HG03432 (cell line): ENCODE results near the gene ITGA7.

Experiments
- ATAC-seq: cut with Tn5 transposase; IDR thresholded peaks from one replicate; pipeline ENCODE4 v1.9.1; 2021; ENCODE audit warnings: mild to moderate bottlenecking, moderate library complexity; ENCODE audit not compliant: unreplicated experiment

The ITGA7 gene

DNA sequence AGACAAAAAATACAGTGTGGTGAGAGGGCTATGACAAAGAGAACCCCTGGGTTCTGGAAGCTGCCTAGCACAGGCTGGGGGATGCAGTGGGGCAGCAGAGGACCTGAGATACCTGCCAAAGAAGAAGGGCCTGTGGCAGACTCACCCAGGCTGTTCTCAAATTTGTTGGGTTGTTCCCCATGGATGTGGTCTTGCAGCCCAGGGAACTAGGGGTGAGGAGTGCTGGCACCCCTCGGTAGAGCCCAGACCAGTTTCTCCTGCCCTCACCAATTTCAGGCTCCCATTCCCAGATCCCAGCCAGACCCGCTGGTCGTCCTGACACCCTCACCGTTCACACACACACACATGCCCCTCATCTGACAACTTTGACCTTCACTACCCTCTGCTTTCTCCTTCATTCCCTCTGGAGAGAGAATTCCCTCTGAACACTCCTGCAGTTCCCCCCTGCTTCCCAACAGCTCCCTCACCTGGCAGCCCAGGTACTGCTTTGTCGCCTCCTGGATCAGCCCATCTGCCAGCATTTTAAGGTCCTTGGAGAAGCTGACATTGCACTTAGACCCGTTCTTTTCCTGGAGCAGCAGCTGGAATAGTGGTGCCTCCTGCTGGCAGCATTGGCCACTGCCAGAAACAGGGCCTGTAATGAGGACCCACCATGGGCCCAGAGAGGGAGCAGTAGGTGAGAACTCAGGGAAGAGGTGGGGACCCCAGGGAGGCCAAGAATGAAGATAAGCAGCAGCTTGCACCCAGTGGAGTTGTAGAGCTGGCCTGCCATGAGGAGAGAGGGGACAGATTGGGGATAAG, 29.3 kb upstream of the ITGA7 start:
- ATAC-seq: peak; percentile 35

DNA sequence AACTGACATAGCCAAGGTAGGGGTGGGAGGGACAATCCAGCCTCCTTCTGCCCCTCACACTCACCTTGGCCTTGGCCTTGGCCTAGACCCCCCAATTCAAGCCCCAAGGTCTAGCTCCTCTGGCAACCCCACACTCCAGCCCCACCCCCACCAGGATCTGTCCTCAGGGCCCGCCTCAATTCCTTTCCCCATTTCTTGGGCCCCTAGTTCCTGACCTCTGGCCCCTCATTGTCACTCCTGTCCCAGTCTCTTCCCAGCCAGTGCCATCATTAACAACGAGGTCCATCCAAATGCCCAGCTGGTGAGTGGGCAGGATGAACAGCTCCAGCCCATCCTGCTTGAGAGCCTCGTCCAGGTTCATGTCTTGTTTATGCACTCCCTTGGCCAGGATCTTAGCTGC, 28.4 kb upstream of the ITGA7 start:
- ATAC-seq: no peak

DNA sequence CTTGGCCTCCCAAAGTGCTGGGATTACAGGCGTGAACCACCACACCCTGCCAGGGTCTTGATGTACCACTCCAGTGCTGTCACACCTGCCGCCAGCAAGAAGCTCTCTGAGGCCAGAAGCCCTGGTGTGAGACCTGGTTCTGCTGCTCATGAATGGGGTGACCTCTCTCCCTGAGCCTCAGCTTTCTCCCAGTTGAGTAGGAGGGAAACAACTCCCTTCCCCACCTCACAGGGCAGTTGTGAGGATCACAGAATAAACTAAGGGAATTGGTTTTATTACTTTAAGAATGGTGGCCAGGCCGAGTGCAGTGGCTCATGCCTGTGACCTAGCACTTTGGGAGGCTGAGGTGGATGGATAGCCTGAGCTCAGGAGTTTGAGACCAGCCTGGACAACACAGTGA, 26.9 kb upstream of the ITGA7 start:
- ATAC-seq: no peak

DNA sequence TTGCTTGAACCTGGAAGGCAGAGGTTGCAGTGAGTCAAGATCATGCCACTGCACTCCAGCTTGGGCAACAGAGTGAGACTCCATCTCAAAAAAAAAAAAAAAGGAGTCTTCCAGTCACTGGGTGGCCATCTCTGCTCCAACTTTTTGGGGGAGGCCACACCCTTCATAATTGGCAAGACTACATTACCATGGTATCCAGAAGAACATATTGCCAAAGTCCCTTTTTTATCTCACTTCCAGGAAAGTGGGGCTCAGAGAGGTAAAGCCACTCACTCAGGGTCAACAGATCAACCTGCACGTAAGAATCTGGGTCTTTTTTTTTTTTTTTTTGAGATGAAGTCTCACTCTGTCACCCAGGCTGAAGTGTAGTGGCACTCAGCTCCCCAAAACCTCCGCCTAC, 26.2 kb upstream of the ITGA7 start:
- ATAC-seq: no peak

DNA sequence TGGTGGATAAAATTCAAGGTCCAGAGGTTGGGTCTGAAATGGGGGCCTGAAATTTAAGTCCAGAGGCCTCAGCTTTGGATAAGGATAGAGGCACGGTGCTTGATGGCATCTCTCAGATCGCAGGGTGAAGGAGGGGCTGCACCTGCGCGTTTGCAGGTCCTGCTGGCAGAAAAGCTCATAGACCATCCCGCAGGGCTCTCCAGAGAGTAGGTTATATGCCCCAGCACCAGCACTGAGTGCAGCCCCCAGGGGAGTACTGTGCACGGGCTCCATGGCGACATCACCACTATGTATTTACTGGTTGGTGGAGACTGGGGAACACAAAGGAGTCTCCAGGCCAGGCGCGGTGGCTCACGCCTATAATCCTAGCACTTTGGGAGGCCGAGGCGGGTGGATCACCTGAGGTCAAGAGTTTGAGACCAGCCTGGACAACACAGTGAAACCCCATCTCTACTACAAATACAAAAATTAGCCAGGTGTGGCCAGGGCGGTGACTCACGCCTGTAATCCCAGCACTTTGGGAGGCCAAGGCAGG, 25.4 kb upstream of the ITGA7 start:
- ATAC-seq: no peak

DNA sequence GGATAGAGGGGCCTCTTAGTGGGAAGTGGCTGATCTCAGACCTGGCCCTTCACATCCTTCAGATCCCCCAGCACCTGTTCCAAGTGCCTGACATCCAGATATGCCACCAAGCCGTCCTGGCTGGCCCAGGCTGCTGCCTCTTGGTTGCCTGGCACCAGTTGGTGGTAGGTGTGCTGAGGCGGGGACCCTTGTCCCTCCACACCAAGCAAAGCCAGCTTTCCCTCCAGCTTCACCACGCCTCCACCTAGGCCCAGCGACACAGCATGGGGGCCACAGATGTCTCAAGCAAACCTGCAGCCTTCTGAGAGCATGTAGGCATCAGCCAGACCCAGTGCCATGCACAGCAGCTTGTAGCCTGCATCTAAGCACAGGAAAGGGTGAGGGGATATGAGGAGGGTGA, 24.6 kb upstream of the ITGA7 start:
- no peak for ATAC-seq

DNA sequence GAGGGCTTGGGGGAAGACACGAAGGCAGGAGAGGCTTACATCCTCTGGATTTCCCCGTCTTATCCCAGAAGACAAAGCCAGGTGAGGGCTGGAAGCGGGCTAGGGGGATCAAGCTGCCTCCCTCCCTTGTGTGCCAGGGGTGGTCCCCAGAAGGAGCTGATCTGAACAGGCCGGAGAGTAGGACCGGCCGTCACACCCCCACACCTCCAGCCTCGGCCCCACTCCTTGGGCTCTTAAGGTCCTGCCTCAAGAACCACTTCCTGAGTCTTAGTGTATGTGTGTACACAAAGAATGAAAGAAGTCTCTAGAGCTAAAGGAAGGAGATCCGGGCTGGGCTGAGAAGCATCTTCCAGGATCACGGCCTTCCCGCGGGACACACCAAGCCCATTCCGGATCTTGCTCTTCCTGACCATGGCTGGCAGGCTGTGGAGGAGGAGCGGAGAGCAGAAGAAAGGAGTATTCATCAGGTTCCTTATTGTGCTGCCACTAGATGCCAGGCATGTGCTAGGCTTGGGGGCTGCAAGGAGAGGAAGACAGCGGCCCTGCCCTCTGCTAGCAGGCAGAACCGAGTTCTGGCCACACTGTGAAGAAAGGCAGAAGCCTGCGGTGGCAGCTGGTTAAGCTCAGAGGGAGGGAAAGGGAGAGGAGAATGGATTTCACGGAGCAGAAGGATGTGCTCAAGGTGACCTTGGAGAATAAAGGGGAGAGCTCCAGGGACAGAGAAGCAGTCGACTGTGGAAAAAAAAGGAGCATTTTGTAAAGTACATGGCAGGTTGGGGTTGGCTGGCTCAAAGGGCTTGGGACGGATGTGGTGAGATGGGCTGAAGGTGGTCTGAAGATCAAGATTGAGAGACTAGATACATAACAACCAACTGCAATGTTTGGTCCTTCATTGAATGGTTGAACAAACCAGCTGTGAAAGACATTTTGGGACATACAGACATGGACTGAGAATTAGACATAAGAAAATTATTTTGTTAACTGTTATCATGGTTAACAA, 22.4 kb upstream of the ITGA7 start:
- ATAC-seq: peak; percentile 39

DNA sequence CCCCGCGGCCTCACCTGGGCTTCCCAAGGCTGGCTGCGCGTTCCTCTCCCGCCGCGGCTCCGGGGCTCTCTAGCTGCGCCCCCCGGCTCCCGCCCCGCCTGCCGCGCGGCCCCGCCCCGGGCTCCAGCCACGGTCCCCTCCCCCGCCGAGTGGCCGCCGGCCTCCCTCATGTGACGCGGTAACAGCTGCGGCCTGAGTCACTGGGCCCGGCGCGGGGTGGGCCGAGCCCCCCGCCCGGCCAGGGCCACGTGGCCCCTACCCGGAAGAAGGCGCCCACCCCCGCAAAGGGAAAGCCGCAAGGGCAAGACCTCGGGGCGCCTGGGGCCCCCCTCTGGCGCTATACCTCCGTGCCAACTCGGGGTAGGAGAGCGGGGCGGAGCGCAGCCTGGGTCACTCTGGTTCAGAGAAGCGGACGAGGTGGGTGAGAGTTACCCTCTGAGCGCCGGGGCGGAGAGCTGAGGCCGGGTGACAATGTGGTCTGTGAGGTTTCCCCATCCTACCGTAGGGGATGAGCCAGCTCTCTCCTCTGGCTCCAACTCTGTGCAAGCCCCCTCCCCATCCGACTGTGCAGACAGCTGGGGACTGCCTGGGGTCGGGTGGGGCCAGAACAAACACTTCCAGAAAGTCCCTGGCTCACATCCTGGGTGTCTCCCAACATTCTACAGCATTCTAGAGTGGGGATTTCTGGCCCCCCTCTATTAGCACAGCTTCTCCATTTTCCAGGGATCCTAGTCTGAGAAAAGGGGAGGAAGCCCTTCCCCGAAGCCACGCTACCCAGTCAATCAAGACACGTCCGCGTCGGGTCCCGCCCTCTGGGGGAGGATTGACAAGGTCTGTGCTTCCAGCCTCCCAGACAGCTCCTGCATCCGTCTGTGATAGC, 21.5 kb upstream of the ITGA7 start, which contains the start of gene CD63:
CD63 (minus strand) TSS at position 71 of the 880 bp plus-strand sequence. CDS start 668 bp downstream, outside the sequence.
- peak; percentile 73 for ATAC-seq

DNA sequence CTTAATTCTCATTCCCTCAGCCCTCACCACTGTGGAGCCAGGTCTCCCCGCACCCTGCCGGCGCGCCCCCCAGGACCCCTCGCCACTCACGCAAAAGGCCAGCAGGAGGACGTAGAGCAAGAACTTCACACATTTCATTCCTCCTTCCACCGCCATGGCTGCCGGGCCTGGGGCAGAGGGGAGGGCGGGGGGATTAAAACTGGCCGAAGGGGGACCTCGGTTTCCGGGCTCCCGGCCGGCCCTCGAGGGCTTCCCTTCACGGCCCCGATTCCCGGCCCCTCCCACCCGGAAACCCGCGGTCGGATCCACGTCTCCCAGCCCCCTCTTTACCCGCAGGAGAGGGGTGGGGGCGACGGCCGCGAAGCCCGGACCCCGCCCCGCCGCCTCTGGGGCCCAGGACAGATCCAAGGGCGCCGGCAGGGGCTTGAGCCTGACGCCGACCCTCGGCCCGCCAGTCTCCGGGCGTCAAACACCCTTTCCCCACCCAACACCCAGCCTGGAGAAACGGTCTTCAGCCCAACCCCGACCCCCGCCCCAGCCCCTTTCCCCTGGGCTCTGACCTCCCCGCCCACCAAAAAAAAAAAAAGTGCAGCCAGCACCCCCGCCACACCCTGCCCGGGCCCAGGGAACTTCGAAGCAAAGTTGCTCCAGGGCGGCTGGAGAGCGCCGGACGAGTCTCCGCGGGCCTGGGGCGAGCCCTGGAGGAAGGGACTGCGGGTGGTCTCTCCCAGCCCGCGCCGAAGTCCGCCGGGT, 20.7 kb upstream of the ITGA7 start:
- ATAC-seq: peak; percentile 21

DNA sequence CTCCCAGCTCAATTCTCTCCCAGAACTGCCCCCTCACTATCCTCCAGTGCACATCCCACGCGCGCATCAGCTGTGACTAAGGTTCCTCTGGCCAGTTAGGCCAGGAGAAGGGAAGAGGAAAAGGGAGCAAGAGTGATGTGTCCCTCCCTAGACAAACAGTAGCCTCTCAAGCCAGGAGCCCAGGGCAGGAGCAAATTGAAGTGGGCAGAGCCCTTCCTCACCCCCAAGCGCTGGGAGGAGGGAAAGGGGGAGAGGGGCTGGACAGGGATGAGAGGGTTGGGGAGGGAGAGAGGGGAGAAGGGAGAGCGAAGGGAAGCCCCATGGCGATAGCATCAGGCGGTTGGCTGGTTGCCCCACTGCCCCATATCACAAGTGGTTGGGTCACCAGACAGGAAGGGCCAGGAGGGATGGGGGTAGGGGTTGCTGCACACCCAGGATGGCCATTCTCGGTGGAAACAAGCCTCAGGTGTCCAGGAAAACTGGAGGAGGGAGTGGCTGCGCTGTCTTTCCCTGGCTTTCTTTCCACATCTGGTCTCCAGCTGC, 20.0 kb upstream of the ITGA7 start:
- ATAC-seq: no peak

DNA sequence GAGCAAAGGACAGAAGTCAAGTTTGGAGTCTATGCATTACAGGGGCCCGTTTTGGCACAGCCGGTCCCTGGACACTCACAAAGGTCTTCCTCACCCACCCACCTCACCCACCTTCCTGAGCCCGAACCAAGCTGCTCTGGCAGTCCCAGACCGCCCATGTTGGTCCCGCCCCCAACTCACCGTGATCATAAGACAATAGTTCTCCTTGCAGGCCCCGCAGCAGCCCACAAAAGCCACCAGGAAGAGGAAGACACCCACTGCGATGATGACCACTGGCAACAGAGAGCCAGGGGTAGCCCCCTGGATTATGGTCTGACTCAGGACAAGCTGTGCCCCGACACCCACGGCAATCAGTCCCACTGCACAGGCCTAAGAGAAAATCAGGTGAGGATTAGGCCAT, 19.3 kb upstream of the ITGA7 start:
- no peak for ATAC-seq

DNA sequence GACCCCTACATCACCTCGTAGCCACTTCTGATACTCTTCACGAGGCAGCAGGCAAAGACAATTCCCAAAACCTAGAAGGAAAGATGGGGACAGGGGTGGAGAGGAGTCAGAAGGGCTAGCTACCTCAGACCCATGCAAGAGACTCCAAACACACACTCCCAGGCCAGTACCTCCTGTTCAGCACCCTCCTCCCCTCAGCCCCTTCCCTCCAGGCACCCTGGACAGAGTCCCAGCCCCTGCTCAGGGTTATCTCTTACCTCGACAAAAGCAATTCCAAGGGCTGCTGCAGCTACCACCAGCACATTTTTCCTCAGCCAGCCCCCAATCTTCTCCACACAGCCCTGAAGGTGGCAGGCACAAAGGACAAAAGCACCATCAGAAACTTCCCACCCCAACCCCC, 17.9 kb upstream of the ITGA7 start:
- ATAC-seq: no peak

DNA sequence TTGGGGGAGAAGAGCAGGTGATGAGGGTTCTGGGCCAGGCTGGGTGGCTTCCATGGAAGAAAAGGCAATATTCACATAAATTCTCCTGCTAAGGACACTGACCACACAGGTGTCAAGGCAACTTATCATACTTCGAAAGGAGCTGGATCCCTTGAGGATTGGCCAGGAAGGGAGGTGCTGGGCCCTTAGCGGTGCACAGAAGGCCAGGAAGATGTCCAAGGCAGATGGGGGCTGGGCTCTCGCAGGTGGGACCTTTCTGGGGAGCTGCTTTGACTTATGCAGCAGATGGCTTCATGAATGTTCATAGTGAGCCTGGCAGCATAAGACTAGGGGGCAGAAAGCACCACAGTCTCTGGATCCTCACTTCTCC, 17.2 kb upstream of the ITGA7 start:
- no peak for ATAC-seq

DNA sequence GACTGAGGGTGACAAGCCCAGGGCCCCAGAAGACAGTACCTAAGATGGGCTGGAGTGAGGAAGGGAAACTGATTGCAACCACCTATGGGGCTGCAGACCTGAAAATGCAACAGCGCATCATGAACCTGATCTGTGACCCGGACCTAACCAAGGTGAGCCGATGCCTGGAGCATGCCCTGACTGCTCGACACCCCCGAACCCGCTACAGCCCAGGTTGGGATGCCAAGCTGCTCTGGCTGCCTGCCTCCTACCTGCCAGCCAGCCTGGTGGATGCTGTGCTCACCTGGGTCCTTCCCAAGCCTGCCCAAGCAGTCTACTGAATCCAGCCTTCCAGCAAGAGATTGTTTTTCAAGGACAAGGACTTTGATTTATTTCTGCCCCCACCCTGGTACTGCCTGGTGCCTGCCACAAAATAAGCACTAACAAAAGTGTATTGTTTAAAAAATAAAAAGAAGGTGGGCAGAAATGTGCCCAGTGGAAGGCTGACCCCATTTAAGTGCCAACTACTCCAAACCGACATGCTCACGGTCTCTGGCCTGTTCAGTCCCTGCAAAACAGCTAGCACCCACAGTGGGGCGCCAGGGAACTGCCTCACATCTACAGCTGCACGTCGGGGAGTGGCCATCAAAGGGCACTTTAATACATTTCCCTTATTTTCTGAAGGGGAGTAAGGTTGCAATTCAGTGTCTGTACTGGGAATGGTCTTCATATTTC, 16.7 kb upstream of the ITGA7 start:
- no peak for ATAC-seq

DNA sequence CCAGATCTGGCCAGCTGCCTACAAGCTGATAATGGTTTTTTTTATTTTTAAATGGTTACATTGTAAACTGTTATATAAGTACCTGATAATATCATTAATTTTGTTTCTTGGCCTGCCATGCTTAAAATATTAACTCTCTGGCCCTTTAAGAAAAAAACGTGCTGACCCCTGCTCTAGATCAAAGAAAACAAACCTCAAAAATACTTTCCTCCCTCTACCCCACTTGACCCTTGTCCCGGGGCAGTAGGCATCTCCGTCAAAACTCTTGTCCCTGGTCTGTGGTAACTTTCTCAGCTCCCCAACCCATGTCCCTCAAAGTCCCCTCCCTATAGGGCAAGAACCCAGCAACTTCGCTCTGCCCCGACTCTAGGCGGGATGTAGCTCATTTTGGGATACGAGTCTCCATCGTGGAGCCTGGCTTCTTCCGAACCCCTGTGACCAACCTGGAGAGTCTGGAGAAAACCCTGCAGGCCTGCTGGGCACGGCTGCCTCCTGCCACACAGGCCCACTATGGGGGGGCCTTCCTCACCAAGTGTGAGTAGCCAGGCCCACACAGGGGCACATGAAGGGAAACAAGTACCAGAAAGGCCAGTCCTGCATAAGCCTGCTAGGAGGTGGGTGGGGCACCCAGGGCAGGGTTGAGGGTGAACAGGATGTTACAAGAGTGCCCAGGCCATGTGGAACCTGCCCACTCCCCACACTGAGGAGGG, 16.0 kb upstream of the ITGA7 start:
- ATAC-seq: no peak

DNA sequence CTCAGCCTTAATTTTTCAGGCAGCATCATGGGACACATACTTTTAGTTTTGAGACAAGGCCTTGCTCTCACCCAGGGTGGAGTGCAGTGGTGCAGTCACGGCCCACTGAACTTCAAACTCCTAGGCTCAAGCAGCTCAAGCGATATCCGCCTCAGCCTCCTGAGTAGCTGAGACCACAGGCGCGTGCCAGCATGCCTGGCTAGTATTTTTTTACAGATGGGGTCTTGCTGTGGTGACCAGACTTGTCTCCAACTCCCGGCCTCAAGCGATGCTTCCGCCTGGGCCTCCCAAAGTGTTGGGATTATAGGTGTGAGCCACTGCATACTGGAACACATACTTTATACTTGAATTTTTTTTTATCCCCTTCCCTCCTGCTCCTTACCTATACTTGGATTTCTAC, 15.2 kb upstream of the ITGA7 start:
- no peak for ATAC-seq

DNA sequence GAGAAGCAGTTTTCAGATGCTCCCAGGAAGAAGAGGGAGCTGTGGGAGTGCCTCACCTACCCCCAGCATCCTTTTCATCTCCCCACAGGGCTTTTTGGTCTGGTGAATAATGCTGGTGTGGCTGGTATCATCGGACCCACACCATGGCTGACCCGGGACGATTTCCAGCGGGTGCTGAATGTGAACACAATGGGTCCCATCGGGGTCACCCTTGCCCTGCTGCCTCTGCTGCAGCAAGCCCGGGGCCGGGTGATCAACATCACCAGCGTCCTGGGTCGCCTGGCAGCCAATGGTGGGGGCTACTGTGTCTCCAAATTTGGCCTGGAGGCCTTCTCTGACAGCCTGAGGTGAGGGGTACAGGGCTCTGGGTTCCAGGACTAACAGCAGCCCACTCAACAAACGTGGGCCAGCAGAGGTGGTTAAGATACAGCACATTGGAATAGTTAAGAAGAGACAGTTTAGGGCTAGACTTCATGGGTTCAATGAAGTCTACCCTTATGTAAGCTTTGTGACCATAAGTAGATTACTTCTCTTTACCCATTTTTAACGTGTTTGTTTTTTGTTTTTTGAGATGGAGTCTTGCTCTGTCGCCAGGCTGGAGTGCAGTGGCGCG, 14.0 kb upstream of the ITGA7 start:
- no peak for ATAC-seq

DNA sequence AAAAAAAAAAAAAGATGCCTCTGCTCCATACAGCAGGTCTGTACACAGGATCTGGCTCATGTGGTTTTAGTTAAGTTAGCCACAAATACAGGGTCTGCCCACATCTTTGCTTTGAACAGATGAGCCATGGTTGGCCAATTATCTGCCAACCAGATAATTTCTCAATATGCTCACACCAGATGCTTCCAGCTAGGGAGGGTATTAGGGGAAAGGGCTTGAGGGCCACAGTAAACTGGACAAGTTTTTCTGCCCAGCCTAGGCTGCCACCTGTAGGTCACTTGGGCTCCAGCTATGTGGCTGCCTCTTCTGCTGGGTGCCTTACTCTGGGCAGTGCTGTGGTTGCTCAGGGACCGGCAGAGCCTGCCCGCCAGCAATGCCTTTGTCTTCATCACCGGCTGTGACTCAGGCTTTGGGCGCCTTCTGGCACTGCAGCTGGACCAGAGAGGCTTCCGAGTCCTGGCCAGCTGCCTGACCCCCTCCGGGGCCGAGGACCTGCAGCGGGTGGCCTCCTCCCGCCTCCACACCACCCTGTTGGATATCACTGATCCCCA, 13.3 kb upstream of the ITGA7 start:
- ATAC-seq: no peak
